Measurements from ENCODE around the gene MLXIP. TPM values are rescaled to one million over a fixed set of nuclear protein-coding genes. Genes with fewer than 3 reads are reported as not detected.

Gene MLXIP
- total and polyA plus RNA-seq, 2 of the 13 experiments (the other 11 are each of a cell fraction or from before 2014, with no cell fraction given): 5.3 to 6.7 TPM

GRCh38 chr12:122123761-122124145 lies 45.2 kb downstream of the MLXIP start (continued):
- TF ChIP-seq, protein P1, sequence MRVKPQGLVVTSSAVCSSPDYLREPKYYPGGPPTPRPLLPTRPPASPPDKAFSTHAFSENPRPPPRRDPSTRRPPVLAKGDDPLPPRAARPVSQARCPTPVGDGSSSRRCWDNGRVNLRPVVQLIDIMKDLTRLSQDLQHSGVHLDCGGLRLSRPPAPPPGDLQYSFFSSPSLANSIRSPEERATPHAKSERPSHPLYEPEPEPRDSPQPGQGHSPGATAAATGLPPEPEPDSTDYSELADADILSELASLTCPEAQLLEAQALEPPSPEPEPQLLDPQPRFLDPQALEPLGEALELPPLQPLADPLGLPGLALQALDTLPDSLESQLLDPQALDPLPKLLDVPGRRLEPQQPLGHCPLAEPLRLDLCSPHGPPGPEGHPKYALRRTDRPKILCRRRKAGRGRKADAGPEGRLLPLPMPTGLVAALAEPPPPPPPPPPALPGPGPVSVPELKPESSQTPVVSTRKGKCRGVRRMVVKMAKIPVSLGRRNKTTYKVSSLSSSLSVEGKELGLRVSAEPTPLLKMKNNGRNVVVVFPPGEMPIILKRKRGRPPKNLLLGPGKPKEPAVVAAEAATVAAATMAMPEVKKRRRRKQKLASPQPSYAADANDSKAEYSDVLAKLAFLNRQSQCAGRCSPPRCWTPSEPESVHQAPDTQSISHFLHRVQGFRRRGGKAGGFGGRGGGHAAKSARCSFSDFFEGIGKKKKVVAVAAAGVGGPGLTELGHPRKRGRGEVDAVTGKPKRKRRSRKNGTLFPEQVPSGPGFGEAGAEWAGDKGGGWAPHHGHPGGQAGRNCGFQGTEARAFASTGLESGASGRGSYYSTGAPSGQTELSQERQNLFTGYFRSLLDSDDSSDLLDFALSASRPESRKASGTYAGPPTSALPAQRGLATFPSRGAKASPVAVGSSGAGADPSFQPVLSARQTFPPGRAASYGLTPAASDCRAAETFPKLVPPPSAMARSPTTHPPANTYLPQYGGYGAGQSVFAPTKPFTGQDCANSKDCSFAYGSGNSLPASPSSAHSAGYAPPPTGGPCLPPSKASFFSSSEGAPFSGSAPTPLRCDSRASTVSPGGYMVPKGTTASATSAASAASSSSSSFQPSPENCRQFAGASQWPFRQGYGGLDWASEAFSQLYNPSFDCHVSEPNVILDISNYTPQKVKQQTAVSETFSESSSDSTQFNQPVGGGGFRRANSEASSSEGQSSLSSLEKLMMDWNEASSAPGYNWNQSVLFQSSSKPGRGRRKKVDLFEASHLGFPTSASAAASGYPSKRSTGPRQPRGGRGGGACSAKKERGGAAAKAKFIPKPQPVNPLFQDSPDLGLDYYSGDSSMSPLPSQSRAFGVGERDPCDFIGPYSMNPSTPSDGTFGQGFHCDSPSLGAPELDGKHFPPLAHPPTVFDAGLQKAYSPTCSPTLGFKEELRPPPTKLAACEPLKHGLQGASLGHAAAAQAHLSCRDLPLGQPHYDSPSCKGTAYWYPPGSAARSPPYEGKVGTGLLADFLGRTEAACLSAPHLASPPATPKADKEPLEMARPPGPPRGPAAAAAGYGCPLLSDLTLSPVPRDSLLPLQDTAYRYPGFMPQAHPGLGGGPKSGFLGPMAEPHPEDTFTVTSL (CRISPR knock-in tag; IDR thresholded peaks at IDR 0.05; ENCODE audit: borderline replicate concordance): no peak
- TF ChIP-seq NCOA5 (CRISPR knock-in tag; IDR thresholded peaks at IDR 0.05) (no peak), NFE2 (CRISPR knock-in tag; IDR thresholded peaks at IDR 0.05) (no peak), SOX6 (IDR thresholded peaks at IDR 0.05) (no peak), SOX6 (CRISPR knock-in tag; IDR thresholded peaks at IDR 0.05) (no peak), EHMT2 (IDR thresholded peaks at IDR 0.05; ENCODE audit: borderline replicate concordance, low read depth, low read length) (no peak), ZNF136 (CRISPR knock-in tag; IDR thresholded peaks at IDR 0.05; ENCODE audit: low read depth) (no peak), FOXM1 (CRISPR knock-in tag; IDR thresholded peaks at IDR 0.05) (no peak), TSC22D2 (CRISPR knock-in tag; IDR thresholded peaks at IDR 0.05; ENCODE audit: borderline replicate concordance) (no peak), SAP130 (CRISPR knock-in tag; IDR thresholded peaks at IDR 0.05; ENCODE audit: low read depth) (no peak)
- TF ChIP-seq, protein P2, sequence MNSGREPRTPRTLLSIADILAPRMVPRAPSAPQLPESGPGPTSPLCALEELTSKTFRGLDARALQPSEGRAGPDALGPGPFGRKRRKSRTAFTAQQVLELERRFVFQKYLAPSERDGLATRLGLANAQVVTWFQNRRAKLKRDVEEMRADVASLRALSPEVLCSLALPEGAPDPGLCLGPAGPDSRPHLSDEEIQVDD (CRISPR knock-in tag; IDR thresholded peaks at IDR 0.05; ENCODE audit: borderline replicate concordance): no peak
